NCI-H2196 treated with DMSO at 0.1 percent for 48 hours (cell line): ENCODE measurements around the gene CLCN2.

ENCODE experiments used
- DNase-seq: peaks from one replicate; lab custom pipeline; 2025; ENCODE audit not compliant: unreplicated experiment; lab: John Stamatoyannopoulos, UW

The CLCN2 gene

GRCh38 chr3:184361932-184362667 lies 695 bp upstream of the CLCN2 start:
- peak; percentile 99 for DNase-seq

GRCh38 chr3:184360929-184361531 lies 375 bp downstream of the CLCN2 start:
- no peak for DNase-seq

DNA sequence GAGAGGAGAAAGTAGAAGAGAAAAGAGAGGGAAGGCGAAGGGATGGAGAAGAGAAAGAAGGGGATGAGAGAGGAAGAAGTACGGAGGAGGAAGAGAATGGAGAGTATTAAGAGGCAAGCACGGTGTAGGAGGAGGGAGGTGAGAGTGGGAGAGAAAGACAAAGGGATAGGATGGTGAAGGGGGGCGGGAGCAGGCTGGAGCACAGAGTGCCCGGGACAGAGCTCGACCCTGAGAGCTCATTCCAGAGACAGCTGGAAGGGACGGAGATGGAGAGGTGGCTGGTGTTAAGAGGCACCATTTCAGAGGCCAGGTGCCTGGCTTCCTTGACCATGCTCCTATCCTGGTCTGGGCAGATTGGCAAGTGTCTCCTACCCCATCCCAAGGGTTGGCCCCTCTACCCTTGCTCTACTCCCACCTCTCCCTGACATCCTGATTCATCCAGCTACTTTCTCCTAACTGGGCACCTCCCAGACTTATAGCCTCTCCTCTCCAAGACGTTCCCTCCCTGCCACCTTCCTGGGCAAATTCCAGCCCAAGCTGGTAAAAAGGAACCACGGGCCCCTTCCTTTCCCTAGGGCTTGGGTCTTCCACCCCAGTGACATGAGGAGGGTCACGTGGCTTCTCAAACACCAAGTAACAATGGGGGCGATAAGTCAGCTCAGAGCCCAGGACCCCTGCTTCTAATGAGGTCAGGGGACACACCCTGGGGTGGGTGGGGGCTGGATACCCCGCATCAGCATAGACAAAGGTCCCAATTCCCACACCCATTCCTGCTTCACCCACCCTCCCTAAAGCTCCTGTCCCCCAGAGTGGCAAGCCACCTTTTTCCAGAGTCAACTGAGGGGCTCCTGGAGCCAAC lies 1.1 kb downstream of the CLCN2 start:
- DNase-seq, result no peak

- no peak for DNase-seq
These were observed 1.8 kb downstream of the CLCN2 start for GRCh38 chr3:184359610-184360009.

- DNase-seq, result no peak
These were observed 2.5 kb downstream of the CLCN2 start for GRCh38 chr3:184358921-184359350.

DNA sequence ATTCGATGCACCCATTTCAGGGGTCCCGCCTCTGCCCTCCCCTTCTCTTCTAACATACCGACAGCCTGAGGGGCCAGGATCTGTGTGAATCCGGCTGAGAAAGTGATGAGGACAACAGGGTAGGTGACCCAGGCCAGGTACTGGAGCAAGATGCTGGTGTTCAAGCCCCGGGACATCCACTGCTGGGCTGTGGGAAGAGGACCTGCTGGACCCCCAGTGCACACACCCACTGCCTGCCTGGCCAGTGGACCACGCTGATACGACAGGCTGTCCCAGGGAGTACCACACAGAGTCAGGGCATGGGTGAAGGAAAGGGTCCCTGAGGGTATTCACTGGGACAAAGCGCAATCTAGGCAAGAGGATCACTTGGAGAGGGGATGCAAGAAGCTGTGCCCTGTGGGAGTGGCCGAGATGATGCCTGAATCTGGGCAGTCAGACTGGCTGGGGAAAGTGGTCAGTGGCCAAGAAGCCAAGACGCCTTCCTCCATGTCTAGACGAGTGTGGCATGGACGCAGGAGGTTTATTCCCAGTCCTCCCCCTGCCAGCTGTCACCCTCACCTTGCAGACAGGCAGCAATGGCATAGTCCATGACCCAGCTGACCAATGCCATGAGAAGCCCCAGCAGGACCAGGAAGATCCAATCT lies 3.2 kb downstream of the CLCN2 start:
- DNase-seq, result no peak

DNA sequence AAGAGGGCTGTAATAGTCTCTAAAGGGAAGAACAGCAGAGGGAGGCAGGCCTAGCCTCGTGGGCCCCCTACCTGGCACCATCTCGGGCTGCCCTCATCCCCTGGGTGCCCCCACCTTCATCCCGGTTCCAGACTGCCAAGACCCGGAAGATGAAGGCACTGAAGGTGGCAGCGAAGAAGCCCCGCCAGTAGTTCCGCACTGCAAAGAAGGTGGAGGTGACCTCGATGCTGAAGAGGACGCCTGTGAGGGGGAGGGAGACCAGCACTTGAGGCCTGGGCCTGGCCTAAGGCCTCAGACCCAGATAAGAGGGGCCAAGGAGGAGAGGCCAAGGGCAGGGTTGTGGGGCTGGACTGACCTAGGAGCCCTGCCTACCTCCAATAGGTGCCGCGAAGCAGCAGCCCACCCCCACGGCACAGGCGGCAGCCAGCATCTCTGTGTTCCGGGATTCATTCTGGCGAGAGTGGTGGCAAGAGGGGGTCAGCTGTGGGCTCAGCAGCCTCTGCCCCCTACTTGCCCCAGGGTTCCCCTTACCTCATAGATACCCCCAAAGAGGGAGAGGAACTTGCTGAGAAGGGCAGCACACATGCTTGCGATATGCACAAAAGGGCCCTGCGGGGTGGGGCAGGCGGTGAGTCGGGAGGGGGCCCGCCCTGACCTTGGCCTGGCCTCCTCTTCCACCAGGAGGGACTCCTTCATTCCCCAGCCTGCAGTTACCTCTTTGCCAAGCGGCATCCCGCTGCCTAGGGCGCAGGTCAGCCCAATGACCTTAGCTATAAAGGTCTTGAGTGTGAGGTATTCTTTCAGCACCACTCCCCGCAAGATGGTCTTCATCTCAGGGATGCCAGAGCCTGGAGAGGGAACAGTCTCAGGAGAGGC lies 3.9 kb downstream of the CLCN2 start:
- DNase-seq, result no peak

DNA sequence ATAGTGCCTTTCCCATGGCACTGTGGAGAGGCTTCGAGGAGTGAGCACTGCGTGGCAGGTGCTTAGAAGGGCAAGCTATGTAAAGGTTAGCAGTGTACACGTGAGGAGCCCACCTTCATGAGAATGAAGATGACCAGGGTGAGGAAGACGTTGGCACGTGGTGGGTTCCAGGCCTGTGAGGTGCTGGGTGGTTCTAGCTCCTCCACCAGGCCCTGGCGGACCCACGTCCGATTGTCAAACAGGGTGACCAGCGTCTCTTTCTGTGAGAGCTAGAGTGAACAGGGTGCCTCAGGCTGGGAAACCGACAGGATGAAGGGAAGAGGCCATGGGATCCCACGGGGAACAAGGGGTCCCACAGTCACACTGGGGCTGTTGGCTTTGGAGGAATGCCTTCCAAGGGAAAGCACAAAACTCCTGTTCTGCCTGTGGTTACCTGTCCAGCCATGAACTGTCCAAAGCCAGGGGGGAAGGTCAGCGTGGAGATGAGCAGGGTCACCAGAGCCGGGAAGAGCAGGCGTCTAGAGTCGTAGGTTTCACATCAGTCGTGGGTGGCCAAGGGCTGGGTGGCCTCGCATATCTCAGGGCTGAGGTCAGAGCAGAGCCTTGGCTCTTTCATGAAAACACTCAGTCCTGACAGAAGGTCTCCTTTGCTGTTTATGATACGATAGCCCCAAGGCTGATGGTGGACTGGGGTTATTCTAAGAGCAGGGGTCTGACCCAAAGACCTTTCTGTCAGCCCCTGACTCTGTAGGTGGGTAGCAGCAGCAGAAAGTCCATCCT lies 6.0 kb downstream of the CLCN2 start:
- no peak for DNase-seq

GRCh38 chr3:184354754-184355153 lies 6.7 kb downstream of the CLCN2 start:
- no peak for DNase-seq

DNA sequence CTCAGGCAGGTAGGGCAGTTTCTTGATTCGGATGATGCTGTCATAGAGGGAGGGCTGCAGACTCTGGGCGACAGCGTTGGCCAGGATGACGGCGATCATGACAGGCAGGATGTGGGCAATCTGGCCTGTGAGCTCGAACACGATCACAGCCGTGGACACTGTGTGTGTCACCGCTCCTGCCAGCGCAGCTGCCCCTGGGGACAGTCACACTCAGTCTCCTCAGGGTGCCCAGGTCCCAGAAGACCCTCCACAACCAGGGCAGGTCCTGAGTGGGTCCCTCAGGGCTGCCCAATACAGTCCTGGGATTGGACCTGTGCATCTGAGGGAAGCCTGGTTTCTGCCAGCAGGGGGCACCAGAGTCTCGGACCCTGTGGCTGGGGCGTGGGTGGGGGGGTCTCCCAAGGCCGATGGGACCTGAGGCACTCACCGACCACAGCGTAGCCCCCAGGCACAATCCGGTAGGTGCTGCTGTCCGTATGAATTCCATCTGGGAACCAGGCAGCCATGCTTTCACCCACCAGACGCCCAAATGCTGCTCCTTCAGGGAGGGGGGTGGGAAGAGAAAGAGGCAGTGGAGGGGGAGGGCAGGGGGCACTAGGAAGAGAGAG lies 7.2 kb downstream of the CLCN2 start:
- DNase-seq, result no peak

GRCh38 chr3:184353546-184353941 lies 7.9 kb downstream of the CLCN2 start:
- no peak for DNase-seq

DNA sequence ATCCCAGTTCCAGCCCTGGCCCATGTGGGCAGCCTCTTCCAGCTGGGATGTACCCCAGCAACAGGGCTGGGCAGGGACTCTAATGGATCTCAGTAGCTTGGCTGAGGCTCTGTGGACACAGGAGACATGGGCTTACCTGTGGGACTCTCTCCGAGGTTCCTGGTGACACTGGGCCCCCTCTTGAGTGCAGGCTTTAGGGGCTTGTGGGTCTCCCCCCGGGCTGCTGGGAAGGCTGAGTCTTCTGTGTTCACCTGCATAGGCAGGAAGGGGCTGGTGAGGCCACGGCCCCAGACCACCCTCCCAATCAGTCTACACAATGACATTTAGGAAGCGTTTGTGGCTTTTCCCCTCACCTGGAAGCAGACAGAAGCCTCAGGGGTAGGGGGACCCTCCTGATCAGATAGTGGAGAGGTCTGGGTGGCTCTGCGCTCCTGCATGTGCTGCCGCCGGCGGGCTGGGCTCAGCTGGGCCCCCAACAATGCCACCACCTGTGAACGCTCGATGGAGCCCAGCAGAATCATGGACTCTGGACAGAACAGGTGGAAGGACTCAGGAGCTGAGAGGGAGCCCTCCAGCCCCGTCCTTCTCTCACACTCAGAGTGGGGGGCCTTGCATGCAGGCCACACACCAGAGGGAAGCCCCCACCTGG lies 8.4 kb downstream of the CLCN2 start:
- DNase-seq, result no peak

GRCh38 chr3:184352149-184352785 lies 9.1 kb downstream of the CLCN2 start:
- peak; percentile 46 for DNase-seq

GRCh38 chr3:184351511-184352148 lies 9.8 kb downstream of the CLCN2 start:
- no peak for DNase-seq

DNA sequence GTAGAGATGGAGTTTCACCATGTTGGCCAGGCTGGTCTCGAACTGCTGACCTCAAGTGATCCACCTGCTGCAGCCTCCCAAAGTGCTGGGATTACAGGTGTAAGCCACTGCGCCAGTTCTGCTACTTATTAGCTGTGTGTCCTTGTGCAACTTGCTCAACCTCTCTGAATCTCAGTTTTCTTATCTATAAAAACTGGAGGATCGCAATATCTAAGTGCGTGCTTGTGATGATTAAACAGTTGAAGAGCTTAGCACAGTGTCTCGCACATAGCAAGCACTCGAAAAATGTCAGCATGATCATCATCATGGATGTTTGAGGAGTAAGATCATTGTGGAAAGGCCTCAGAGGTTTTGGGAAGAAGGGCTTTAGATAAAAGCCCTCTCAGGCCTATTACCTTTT lies 10.8 kb downstream of the CLCN2 start:
- no peak for DNase-seq

DNA sequence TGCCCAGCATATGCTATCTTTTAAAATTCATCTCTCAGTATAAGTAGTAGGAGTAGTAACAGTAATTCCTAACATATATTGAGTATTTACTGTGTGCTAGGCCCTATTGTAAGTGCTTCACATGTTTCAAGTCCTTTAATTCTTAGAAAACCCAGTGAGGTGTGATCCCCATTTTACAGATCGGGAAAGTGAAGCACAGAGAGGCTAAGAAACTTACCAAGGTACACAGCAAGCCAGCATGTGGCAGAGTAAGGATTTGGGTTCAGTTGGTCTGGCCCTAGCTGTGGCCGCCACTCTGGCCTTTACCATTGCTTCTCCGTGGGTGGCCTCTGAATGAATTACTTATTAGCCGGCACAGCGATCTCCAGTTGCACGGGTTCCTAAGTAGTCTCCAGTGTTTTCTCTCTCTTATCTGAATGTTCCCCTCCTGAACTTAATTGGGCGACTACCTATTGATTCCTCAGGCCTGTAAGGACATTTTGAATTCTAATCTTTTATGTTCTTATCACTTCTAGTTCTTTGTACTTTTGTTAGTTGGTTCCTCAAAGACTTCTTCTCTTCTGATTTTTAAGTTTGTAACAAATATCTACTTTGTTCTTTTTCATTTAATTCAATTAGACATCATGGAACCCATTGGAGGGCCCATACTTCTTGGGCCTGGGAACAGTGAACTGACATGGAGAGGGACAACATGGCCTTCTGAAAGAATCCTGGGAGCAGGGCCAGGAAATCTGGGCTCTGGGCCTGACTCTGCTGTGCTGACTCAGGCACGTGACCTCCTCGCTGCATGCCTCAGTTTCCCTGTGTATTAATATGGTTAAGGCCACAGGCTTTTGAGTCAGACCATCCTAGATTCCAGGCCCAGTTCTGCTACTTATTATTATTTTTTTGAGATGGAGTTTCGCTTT lies 11.6 kb downstream of the CLCN2 start:
- DNase-seq, result no peak

- no peak for DNase-seq
These were observed 13.4 kb downstream of the CLCN2 start for GRCh38 chr3:184348057-184348382.
